Thoracic aorta endothelial cell (primary cell): ENCODE measurements around the gene GGTLC2. TPM values are rescaled to one million over a fixed set of nuclear protein-coding genes. Genes with fewer than 3 reads are reported as not detected.

Experiments
- small RNA-seq: library from RNA; depleted of rRNA; stranded (forward); fragments of <200 nt; gene quantifications from one replicate; pipeline ENCODE3, GENCODE V24; 2012
- total RNA-seq: library from RNA; depleted of rRNA; stranded (reverse); fragments of >200 nt; gene quantifications from 2 replicates; pipeline ENCODE4 v1.2.3, GENCODE V29; 2012

The GGTLC2 gene
- total RNA-seq = not detected in 2 replicates

DNA sequence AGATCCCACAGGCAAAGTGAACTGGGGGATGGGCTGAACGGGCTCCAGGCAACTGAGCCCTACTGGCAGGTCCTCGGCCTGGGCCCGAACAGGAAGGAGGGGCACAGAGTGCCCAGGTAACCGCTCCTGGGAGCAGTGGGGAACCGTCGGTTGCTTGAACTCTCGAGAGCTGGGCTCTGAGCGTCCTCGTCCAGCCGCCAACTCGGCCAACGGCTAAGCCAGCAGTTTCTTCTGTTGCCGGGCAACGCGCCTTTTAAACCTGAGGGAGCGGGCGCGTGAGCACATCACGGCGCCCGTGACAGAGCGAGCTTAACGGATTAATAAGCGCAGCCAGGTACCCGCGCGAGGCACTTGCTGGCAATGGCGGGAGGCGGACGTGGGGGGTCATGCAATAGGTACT is at the start of gene GGTLC2:
TSS of gene GGTLC2 (plus strand) at position 301 of the 400 bp plus-strand sequence. CDS start 1,732 bp downstream, outside the sequence.

Small RNA genes lying within 50 kb of the gene (small RNA-seq; reads per million reads assigned to genes)
- gene AC244250.2 (not detected), gene IGLV3-29 (not detected), gene IGLVVI-25-1 (not detected)

Other genes with a start within 250 kb of the GGTLC2 start
- 2.0 and 2.2 TPM in 2 replicates for gene ZNF280B, start 135.9 kb upstream of the GGTLC2 start, total RNA-seq
- gene ZNF280A, start 124.3 kb upstream of the GGTLC2 start, total RNA-seq = under 0.01 TPM in 1 of 2 replicates, not detected in the other
- gene PRAME, start 85.3 kb upstream of the GGTLC2 start, total RNA-seq = not detected in 2 replicates
- not detected in 2 replicates for gene IGLL5, start 243.2 kb downstream of the GGTLC2 start, total RNA-seq